Stimulated activated CD4-positive, alpha-beta T cell treated with anti-CD3 and anti-CD28 coated beads, Interleukin-4, amount 100 ng/mL, for 24 hours (primary cell): ENCODE results near the gene MOB3C.

Experiments
- DNase-seq: peaks from one replicate; pipeline ENCODE4 v3.0.0-alpha.2; 2020

MOB3C gene

DNA sequence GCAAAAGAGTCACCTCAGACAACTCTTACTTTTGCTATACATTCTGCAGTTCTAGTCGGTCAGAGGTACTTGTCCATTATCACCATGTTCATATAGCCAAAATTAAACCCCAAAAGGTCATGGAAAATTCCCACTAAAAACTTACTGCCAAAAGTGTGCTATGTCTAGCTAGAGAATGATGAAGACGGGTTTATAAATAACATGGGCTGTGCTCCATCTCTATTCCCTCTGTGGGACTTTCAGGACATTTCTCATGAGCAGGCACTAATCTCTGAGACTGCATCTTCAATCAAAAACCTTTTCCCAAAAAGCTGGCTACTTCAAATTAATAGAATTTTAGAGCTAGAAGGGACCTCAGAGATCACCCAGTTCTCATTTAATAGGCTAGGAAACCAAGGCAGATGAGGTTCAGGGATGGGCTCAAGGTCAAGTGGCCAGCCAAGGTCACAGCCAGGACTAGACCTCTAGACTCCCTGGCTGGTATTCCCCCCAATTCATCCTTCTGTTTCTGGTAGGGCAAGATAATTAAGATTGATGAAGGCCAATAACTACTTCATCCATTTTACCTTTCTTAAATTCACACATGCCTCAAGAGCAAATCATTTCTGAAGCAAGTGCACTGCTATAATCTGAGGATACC is 21.0 kb upstream of the MOB3C start:
- no peak for DNase-seq

DNA sequence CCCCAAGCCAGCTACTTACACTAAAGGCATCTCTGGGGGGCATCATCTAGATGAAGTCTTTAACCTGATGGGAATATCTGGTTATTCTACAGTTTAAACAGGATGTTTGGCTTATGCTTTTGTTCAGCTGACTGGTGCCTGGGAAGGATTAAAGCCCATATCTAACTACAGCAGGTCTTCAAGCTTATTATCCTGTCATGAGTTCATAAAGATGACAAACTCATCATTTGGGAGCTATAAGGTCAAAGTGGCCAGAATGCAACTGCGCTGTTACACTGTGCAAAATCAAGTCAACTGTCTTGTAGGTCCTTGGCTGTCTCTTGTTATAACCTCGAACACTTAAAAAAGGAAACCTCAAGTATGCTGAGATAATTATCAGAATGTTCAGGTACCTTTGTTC is 18.6 kb upstream of the MOB3C start:
- DNase-seq, result no peak

DNA sequence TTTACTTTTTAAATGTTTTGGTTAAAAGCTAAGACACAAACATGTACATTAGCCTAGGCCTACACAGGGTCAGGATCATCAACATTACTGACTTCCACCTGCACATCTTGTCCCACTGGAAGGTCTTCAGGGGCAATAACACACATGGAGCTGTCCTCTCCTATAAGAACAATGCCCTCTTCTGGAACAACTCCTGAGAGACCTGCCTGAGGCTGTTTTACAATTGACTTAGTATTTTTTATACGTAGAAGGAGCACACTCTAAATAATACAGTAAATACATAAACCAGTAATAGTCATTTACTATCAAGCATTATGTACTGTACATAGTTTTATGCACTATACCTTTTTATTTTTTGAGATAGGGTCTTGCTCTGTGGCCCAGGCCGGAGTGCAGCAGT is 14.1 kb upstream of the MOB3C start:
- no peak for DNase-seq

DNA sequence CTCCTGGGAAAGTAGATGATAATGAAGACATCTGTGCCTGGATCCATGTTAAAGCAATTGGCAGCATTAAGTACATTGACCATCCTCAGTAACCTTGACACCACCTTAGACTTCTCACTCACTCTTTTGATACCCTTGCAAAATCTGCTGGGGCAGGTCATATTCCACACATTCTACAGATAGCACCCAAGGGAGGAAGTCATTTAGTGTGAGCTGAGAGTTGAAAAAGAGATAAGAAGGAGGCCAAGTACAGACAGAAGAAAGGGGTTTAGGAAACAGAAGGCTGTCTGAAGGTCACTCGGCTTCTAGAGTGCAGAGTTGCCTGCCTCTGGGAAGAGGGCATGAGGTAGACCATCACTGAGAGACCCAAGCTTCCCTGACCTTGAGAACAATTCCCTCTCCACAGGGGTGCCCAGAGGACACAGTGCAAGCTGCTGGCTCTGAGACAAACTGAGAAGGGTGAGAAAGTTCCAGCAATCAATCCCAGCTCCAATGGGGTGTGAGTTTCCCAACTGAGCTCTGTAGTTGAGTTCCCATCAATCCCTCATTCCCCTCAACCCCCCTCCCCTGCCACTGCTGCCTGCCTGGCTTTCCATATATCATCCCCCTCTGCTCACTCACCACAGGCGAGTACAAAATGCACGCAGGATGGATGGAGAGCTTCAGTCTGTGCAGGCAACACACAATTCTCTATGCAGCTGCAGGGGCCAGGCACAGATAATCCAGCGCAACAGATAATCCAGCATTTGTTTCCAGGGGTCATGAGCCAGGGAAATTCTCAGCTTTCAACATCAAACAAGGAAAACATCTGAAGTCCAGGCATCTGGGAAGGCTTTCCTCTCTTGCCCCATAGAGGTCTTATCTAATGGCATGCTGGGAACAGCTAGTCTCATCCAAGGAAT is 7.4 kb upstream of the MOB3C start:
- DNase-seq, result no peak

DNA sequence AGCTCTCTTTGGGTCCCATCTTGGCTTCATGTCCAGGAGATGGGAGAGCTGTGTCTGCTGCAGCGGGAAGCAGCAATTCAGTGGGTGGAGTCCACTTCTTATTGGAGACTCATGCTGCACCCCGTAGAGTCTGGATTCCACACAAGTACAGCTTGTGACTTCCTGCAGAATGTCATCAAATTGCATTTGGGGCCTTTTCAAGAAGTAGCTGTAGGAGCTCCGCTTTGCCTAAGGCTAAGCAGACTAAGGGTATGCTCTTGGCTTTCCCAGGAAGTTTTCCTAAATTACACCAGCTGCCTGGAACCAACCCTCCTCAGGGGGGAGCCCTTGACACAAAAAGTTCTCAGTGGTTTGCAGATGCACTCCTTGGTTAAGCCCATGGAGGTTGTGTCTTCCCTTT is 5.7 kb upstream of the MOB3C start:
- DNase-seq, result no peak

DNA sequence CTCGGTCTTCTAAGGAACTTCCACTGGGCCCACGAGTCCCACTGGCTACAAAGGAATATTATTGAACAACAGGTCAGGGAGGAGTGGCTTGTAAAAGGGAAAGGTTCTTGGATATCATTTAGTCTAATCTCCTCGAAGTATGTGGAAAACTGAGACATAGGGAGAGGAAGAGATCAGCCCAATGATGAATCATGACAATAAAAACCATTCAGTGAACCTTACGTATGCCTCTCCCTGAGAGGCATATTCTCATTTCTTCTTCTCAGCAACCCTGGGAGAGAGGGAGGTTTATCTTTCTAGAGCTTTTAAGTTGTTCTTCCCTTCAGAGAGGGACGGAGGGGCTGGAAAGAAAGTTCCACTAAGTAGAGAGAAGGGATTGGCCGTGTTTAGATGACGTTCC is 5.3 kb upstream of the MOB3C start:
- DNase-seq, result no peak

DNA sequence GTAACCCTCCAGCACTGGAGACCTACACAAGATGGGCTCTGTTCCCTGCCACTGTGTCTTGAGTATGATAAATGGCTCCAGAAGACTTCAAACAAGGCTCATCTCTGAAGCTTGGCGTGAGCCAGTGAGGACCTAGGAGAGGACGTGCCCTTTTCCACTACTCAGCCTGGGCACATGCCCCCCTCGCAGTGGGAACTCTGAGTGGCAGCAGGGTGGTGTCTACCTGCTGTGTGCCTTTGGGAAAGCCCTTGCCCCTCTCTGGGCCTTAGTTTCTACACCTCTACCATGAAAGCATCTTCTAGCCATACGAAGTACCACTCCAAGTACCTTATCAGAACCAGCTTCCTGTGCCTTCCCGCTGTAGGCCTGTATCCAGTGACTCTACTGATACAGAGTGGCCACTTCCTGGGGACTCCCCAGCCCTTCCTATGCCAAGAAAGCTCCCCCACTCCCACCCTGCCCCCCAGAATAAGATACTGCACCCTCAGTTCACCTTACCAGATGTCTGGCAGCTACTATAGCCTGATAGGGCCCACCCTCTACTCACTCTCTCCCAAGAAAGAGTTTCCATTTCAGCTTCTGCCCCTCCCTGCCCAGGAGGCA is 3.1 kb upstream of the MOB3C start:
- no peak for DNase-seq

DNA sequence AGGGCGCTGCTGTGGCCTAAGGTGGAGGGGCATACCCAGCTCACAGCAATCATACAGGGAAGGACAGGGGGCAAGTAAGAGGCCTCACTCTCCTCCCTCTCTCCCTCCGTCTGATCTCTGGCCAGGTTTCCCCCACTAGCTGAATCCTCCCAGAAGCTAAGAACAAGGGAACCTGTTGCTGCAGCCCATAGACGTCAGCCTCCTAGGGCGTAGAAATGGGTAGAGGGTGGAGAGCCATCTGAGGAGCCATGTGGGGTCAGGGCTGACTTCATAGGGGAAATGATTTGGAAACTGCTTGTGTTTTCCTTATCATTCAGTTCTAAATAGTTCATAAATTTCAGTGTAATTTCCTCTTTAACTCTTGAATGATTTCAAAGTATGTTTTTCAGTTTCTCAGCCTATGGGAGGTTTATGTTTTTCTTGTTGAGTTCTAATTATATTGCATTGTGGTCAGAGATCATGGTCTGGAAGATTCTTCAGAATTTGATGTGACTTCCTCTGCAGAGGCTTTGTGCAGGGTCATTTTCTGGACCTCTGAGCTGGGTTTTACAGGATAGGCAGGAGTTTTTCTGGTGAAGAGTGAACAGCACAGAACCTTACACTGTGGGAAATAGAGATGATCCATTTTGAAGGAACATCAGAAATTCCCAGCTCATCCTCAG is 2.3 kb upstream of the MOB3C start:
- no peak for DNase-seq

DNA sequence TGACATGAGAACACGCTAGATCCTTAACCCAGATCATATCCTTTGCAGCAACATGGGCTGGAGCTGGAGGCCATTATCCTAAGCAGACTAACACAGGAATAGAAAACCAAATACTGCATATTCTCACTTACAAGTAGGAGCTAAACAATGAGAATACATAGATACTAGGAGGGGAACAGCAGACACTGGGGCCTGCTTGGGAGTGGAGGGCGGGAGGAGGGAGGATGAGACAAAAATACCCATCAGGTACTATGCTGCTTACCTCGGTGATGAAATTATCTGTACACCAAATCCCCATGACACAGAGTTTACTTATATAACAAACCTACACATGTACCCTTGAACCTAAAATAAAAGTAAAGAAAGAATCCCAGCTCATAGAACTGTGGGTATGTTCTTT is 1.2 kb upstream of the MOB3C start:
- DNase-seq, result no peak

DNA sequence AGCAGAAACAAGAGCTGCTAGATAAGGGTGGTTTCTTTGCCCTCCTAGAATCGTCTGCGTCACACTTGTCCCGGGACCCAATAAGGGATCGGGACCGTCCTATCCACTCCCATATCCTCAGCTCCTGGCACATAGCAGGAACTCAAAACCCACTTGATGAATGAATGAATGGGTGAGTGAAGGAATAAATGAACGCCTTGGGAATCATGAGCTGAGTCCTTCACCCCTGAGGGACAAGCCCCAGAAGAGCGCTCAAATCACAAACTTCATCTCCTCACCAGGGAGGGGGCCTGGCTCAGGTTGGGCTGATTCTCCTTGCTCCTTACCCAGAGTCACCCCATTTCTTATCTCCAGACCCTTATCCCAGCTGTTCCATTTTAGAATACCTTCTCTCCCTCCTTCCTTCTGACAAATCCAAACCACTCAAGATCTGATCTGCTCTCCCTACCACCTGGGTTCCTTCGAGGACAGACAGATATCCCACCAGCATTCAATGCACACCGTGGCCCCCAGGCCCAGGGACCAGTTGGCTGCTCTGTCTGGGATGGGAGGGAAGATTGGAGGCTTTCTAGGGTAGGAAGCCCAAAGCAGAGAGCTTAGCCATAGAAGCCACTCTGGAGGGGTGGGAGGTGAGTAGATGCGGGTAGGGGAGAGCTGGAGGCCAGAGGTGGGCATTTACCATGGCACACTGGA is 643 bp upstream of the MOB3C start:
- DNase-seq, result no peak

DNA sequence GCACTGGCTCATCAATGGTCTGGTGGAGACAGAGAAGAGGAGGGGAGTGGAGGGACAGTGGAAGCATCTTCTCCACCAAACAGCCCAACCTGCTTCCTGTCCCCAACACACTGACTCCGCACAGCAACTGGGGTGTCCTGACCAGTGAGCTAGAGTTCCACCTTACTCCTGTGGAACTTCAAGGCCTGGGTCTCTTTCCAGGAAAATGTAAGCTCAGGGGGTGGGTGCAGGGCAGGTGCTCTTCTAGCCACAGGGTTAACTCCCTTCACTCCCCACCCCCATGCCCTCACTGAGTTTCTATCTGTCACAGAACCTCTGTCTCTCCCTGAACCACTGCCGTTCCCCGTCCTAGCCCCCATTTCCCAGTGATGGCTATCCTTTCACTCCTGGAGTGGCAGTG is 876 bp downstream of the MOB3C start:
- DNase-seq, result peak; percentile 9

DNA sequence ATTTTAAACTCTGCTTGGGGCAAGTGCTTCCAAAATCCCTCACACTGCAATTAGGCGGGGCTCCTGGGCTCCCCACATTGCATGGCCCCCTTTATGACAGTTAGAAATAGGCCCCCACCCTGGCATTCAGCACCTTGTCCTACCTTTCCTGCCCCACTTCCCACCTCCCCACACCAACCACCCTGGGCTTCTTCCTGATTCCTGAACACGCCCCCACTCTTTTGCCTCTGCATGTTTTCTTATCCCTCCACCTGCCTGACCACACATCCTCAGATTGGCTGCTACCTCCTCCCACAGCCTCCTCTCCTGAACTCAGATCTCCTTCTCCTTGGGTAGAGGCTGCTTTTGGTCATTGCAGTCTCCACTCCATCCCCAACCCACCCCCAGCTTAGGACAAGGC is 1.5 kb downstream of the MOB3C start:
- DNase-seq, result no peak

DNA sequence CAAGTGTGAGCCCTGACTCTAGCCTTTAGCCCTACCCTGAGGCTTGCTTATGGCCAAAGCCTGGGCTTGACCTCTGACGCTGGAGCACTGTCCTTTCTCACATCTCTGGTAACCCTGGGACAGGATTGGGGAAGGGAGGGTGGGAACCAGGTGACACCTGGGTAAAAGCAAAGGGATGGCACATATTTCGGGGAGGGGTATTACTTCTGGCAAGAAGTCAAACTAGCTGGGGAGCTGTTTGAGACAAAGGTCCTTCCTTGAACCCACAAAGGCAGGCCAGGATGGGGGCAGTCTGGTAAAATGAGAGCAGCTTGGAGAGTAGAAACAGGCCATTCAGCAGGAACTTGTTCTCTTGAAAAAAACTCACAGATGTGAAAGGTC is 2.0 kb downstream of the MOB3C start:
- no peak for DNase-seq

DNA sequence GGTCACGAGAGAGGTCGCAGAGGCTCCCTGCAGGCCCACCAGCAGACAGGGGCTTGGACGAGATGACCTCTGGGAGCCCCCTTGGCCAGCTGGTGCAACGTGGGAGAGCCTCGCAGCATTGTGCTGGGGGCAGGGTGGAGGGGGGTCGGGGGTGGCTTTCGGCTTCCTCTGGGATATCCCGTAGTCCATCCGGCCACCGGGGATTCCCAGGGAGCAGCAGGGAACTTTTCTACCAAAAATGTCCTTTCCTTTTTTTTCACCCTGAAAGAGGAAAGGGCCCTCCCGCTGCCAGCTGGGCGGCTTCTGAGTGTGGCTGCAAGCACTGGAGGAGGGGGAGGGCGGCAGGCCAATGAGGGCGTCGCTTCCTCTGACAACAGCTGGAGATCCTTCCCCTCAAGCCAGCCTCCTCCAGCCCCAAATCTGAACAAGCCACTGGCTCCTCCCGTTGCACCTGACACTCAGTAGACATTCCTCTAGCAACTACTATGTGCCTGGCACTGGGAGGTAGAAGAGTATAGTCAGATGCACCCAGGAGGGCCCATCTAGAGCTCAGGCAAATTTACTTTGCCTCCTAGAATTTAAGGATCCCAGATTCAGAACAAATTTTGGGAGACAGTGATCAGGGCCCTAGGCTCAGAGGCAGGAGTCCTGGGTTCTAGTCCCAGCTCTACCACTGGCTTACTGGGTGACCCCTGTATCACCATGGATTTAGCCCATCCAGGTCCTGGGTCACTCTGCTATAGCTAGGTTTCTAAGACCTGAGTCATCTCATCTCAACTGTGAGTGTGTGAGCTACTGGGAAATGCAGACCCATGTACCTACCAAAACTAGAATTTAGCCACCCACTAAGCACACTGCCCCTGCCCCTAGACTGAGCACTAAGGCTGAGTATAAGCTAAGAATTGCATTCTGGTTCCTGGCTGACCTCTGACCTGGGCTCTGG is 2.7 kb downstream of the MOB3C start:
- DNase-seq, result peak; percentile 33

DNA sequence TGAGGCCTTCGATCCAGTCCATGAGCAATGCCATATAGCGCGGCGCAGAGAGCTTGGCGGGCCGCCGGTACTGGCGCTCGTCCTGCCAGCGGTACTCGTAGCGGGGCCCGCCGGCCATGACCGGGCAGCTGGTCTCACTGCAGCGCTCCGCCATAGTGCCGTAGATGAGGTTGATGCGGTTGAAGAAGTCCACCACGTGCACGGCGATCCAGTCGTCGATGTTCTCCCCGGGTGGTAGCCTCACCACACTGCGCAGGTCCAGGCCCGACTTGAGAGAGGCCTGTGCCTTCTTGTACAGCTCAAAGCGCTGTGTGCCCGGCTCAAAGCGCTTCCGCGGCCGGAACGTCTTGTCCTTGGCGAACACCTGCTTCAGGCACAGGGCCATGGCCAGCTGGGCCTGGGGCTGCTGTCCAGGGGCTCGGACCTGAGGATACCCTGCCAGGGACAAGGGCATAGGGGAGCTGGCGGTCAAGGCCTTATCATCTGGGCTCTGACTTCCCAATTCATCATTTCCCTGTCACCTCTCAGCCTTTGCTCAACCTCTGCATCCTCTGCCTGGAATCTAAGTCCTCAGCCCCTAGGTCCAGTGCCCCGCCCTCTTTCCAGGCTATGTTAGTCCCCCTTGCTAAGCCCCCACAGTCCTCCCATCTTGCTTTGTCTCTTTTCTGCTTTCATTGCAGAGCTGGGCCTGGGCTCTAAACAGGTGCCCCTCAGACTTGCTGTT is 3.5 kb downstream of the MOB3C start:
- DNase-seq, result no peak

DNA sequence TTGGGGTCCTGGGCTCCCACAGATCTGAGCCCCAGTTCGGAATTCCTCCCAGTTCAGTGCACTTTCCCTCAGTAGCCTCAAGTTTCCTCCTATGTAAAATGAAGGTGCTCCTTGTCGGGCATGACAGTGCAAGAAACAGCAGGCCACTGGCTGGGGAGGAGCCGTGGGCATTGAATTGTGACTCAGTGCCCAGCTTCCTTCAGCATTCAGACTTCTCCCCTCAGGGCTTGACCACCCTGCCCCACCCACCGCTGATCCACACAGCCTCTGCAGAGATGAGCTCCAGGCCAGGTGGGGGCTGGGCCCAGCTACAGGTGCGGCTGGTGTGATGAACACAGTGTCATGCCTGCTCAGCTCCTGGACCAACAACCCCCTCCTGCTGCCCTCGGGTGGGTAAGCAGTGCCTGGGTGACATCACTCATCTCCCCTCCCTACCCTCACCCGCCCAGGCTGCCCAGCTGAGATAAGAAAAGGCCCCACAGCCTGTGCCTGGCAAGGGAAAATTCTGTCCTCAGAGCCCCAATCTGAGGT is 4.9 kb downstream of the MOB3C start:
- no peak for DNase-seq

DNA sequence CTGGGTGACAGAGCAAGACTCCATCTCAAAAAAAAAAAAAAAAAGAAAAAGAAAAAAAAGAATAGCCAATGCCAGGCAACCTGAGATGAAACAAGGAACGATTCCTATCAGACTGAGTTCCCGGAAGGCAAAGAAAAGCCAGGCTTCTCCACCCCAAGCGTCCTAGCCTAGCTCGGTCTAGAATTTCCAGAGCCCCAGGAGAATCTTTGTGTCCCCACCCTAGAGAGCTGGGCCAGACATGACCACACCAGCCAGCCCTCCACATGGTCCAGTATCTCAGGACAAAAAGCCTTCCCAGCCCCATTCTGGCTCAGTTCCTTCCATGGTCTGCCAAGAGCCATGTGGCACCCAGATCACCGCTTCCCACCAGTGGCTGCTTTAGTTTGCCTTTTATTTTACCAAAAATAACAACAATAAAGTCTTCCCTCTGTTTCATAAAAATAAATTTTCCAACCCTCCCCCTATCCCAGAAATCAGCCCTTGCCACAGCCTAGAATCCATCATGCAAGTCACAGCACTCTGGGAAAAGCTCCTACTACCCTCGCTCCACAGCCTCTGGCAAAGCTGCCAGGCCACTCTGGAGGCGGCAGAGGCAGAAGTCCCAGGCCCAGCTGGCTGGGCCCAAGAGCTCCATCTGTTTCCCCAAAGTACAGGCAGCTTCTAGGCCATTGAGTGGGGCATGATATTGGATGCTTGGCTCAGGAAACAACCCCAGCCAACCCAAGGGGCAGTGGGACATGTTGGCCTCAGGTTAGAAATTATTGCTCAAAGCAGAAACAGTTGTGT is 9.1 kb downstream of the MOB3C start:
- DNase-seq, result no peak

DNA sequence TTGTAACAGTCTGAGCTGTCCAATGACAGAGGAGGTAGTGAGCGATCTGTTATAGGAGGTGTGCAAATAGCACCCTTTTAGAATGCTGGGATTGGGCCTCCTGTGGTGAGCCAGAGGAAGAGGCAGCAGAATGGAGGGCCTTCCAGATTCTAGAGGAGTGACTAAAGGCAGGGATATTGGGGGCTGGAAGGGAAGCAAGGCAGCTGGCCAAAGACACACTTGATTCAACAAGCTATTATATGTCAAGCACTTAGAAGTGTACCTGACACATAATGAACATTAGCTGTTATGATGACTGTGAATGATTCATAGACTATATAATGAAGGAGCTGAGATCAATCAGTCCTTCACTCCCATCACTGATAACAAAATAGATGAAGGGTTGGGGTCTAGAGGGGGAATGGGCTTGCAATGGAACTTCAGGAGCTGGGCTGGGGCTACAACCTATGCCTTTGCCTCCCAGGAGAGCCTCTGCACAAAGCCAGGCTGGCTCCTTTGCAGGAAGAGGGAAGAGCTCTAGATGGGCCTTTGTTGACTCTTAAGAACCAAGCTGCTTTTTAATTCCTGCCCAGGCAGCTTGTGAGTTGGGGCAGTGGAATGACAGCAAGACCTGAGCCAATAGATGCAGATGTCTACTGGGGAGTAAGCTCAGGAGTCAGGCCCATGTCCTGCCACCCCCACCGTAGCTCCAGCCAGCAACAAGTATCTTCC is 10.2 kb downstream of the MOB3C start:
- no peak for DNase-seq

DNA sequence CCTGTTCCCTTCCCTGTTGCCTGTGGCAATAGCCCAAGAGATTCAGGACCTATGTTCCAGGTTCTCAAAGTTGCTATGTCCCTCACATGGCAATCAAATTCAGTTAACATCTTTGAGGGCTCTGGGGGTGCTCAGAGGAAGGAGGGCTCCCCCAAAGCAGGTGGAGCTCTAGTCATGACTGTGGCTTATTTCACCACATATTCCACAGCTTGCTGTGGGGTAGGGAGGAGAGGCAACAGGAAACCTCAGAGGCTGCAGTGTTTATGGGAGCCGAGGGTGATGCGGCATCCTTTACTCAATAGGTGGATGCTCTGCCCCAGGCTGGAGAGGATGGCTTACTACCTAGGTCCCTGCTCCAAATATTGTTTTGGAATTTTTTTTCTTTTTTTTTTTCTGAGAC is 11.4 kb downstream of the MOB3C start:
- no peak for DNase-seq
